Osteocyte (in vitro differentiated cells): ENCODE results near the gene ABCG1. TPM values are rescaled to one million over a fixed set of nuclear protein-coding genes. Genes with fewer than 3 reads are reported as not detected.

Experiments
- DNase-seq: peaks from one replicate; pipeline ENCODE4 v3.0.0; 2021; ENCODE audit warnings: mixed read lengths; ENCODE audit not compliant: unreplicated experiment; ENCODE audit errors: extremely low spot score
- H3K27ac Mint-ChIP-seq: one replicate; pipeline ENCODE4 v1.8.0; 2021; ENCODE audit warnings: mild to moderate bottlenecking, mixed read lengths; ENCODE audit not compliant: unreplicated experiment
- H3K27me3 Mint-ChIP-seq: one replicate; pipeline ENCODE4 v1.8.0; 2021; ENCODE audit warnings: mixed read lengths; ENCODE audit not compliant: unreplicated experiment
- H3K36me3 Mint-ChIP-seq: one replicate; pipeline ENCODE4 v1.8.0; 2021; ENCODE audit warnings: mixed read lengths; ENCODE audit not compliant: unreplicated experiment
- H3K4me1 Mint-ChIP-seq: one replicate; pipeline ENCODE4 v1.8.0; 2021; ENCODE audit warnings: mixed read lengths; ENCODE audit not compliant: unreplicated experiment
- H3K4me3 Mint-ChIP-seq: one replicate; pipeline ENCODE4 v1.8.0; 2021; ENCODE audit warnings: mild to moderate bottlenecking, moderate library complexity, mixed read lengths; ENCODE audit not compliant: unreplicated experiment
- H3K9me3 Mint-ChIP-seq: one replicate; pipeline ENCODE4 v1.8.0; 2021; ENCODE audit warnings: mixed read lengths; ENCODE audit not compliant: unreplicated experiment
- total RNA-seq: library from RNA; stranded (reverse); gene quantifications from 2 replicates; pipeline ENCODE4 v1.2.1, GENCODE V29; 2021
- TF ChIP-seq, protein P1 (sequence below): fragments of 200-600 bp; sonication (generic); IDR thresholded peaks from 2 replicates; pipeline ENCODE4 v1.5.0; 2021; ENCODE audit warnings: antibody characterized with exemption, mild to moderate bottlenecking, moderate library complexity

Gene ABCG1
- total RNA-seq, 1 donor from 2014 or later = 16.5 TPM

GRCh38 chr21:42189431-42189830 lies 29.5 kb upstream of the ABCG1 start:
- no peak for DNase-seq
- H3K4me3 Mint-ChIP-seq = no peak overlapping the region

GRCh38 chr21:42189860-42190485 lies 29.0 kb upstream of the ABCG1 start:
- TF ChIP-seq, protein P1, sequence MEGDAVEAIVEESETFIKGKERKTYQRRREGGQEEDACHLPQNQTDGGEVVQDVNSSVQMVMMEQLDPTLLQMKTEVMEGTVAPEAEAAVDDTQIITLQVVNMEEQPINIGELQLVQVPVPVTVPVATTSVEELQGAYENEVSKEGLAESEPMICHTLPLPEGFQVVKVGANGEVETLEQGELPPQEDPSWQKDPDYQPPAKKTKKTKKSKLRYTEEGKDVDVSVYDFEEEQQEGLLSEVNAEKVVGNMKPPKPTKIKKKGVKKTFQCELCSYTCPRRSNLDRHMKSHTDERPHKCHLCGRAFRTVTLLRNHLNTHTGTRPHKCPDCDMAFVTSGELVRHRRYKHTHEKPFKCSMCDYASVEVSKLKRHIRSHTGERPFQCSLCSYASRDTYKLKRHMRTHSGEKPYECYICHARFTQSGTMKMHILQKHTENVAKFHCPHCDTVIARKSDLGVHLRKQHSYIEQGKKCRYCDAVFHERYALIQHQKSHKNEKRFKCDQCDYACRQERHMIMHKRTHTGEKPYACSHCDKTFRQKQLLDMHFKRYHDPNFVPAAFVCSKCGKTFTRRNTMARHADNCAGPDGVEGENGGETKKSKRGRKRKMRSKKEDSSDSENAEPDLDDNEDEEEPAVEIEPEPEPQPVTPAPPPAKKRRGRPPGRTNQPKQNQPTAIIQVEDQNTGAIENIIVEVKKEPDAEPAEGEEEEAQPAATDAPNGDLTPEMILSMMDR = no peak
- Mint-ChIP-seq H3K27me3 (peaks cover 42% of the 10 kb centered on the region), H3K36me3 (no peaks in the 10 kb centered on the region), H3K9me3 (no peaks in the 10 kb centered on the region), H3K4me3 (no peak overlapping the region), H3K4me1 (no peaks in the 10 kb centered on the region), H3K27ac (no peak overlapping the region)
- peak; percentile 82 for DNase-seq

More at GRCh38 chr21:42189431-42189830, 29.5 kb upstream of the ABCG1 start:
- Mint-ChIP-seq H3K4me1 (no peaks in the 10 kb centered on the region), H3K9me3 (no peaks in the 10 kb centered on the region), H3K27me3 (peaks cover 42% of the 10 kb centered on the region), H3K36me3 (no peaks in the 10 kb centered on the region), H3K27ac (no peak overlapping the region)
- TF ChIP-seq, protein P1 = no peak

GRCh38 chr21:42190486-42190863 lies 28.5 kb upstream of the ABCG1 start:
- Mint-ChIP-seq H3K4me1 (no peaks in the 10 kb centered on the region), H3K9me3 (no peaks in the 10 kb centered on the region), H3K4me3 (no peak overlapping the region), H3K36me3 (no peaks in the 10 kb centered on the region), H3K27me3 (peaks cover 46% of the 10 kb centered on the region), H3K27ac (no peak overlapping the region)
- TF ChIP-seq, protein P1 = no peak
- peak; percentile 57 for DNase-seq

DNA sequence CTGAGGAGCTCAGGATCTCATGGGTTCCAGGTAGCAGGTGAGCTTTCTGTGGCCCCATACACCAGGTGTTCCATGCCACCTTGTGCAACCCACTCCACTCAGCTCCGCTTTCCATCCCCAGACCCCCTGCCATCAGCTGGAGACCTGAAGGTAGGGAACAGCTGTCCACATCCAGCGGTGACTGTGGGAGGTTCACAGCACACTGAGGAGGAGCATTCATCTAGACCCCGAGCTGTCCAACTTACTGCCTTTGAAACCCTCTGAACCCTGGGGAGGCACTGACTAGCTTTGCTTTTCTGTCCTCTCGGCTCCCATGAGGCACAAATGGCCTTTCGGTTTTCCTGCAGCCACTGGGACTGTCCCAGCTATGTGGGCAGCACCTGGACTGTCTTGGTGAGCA lies 27.9 kb upstream of the ABCG1 start:
- H3K36me3 Mint-ChIP-seq = no peaks in the 10 kb centered on the region
- H3K4me1 Mint-ChIP-seq = no peaks in the 10 kb centered on the region
- TF ChIP-seq, protein P1 = no peak
- H3K27me3 Mint-ChIP-seq = peaks cover 44% of the 10 kb centered on the region
- no peak overlapping the region for H3K4me3 Mint-ChIP-seq
- DNase-seq = peak; percentile 70
- H3K9me3 Mint-ChIP-seq = no peaks in the 10 kb centered on the region
- no peak overlapping the region for H3K27ac Mint-ChIP-seq

DNA sequence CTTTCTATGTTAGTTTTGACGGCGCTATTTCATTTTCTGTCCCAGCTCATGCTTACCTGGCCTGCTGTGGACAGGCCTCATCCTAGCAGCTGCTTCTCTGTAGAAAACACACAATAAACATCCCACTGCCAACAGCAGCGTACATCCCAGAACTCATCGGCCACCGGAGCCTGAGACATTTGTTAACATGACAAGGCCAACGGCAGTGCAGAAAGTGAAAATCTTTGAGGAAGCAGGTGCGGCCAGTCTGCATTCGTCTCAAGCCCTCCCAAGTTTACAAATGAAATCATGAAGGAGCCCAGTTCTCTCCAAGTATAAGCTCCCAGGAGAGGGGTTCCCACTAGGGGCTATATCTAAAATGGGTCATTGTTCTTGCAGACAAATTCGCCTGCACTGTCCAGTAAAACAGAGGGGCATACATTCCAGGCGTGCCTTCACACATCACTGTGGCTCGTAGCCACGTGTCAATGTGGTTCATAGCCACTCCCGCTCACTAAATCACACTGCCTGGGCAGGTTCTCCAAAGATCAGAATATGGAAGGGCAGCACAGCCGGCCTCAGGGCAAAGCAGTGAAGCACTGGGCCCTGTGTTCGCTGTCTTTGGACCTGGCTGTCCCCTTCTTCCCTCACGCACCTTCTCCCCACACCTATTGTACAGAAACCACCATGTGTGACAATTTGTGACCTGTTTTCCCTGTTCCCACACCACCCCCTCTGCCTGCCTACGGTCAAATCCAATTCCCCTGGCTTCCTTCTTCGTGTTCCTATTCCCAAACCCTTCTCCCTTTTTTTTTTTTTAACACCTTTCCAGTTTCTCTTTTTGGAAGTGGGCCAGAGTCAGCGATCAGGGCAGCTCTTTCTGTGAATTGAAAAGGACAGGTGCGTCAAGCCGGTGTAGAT lies 27.0 kb upstream of the ABCG1 start:
- Mint-ChIP-seq H3K9me3 (no peaks in the 10 kb centered on the region), H3K27me3 (peaks cover 43% of the 10 kb centered on the region), H3K4me1 (no peaks in the 10 kb centered on the region), H3K36me3 (no peaks in the 10 kb centered on the region), H3K4me3 (no peak overlapping the region), H3K27ac (no peak overlapping the region)
- DNase-seq = peak; percentile 70
- TF ChIP-seq, protein P1 = no peak
